GM12891 (cell line): Measurements from ENCODE around the gene SYNPR.

Source experiments
- DNase-seq: peaks from one replicate; pipeline ENCODE4 v3.0.0; 2011; ENCODE audit warnings: low spot score; ENCODE audit not compliant: insufficient read length
- FAIRE-seq: peaks from 2 replicates; lab custom pipeline; 2011; peaks lifted over from hg19 to GRCh38; lab: Jason Lieb, UNC
- PAX5 ChIP-seq: IDR thresholded peaks from 2 replicates; pipeline ENCODE4 v1.6.1; 2011; ENCODE audit warnings: low read length, moderate library complexity, mild to moderate bottlenecking; ENCODE audit not compliant: insufficient read depth, severe bottlenecking
- POLR2A ChIP-seq: IDR thresholded peaks from 2 replicates; pipeline ENCODE4 v1.6.1; 2011; ENCODE audit warnings: low read depth, low read length, control low read depth
- POLR2AphosphoS5 ChIP-seq: IDR thresholded peaks from 2 replicates; pipeline ENCODE4 v1.6.1; 2011; ENCODE audit warnings: low read depth, low read length, control low read depth
- POU2F2 ChIP-seq: IDR thresholded peaks from 2 replicates; pipeline ENCODE4 v1.6.1; 2011; ENCODE audit warnings: low read depth, mild to moderate bottlenecking, control low read depth, low read length, moderate library complexity
- SPI1 ChIP-seq: IDR thresholded peaks from 2 replicates; pipeline ENCODE4 v1.6.1; 2011; ENCODE audit warnings: low read depth, low read length, control low read depth
- TAF1 ChIP-seq: IDR thresholded peaks from 2 replicates; pipeline ENCODE4 v1.6.1; 2011; ENCODE audit warnings: low read depth, low read length, control low read depth

SYNPR gene

DNA sequence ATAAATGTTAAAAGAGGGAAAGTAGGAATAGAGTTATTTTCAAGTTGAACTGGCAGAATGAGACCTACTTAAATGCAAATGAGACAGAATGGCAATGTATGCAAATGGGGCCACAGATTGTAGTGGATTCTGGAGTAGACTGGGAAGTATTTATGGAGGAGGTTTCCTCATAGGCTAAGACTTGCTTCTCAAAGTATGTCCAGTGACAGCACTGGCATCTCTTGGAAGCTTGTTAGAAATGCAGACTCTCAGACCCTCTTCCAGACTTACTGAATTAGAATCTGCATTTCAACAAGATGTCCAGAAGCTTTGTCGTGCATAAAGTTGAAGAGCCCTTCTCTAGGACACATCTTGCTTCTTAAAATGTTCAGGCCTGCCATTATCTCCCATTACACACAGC, 306.6 kb downstream of the SYNPR start:
- no peak for FAIRE-seq
- TF ChIP-seq PAX5 (no peak), POLR2AphosphoS5 (no peak), TAF1 (no peak), SPI1 (no peak), POLR2A (no peak), POU2F2 (no peak)
- DNase-seq = no peak

DNA sequence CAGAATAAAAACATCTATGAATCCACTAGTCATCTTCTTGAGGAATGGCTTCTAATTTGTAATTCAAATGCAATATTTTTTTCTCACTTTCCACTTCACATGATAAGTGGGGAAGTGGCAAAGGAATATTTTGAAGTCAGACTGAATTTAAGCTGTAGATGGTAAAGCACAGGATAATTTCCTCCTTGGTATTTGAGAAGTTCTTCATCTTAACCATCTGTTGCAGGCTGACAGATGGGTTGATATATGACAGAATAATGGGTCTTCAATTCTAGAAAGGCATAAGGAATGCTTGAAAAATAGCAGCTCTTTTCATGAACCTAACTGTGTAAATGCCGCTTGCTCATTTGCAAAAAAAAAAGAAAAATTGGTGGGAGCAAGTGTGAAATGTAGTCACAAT, 307.8 kb downstream of the SYNPR start:
- TF ChIP-seq TAF1 (no peak), POLR2AphosphoS5 (no peak), PAX5 (no peak), POU2F2 (no peak), POLR2A (no peak), SPI1 (no peak)
- FAIRE-seq (no peak), DNase-seq (no peak)

DNA sequence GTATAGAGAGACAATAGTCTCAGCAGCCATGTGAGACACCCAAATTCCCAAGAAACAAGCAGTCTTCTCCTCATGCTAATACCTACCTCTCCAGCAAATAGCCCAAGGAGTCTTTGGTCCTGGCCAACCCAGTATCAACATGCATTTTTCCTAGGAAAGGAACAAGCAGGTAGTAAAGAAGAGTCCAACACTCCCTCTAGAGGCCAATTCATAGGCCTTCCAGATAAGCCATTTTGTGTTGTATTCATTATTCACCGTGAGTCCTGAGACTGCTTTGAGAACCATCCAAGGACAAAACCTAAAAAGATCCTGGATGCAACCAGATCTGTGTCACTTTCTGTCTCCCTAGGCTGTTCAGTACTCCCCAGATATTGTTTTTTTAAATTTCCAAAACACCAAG, 310.8 kb downstream of the SYNPR start:
- no peak for FAIRE-seq
- TF ChIP-seq SPI1 (no peak), POLR2A (no peak), TAF1 (no peak), POLR2AphosphoS5 (no peak), PAX5 (no peak), POU2F2 (no peak)
- DNase-seq = no peak

DNA sequence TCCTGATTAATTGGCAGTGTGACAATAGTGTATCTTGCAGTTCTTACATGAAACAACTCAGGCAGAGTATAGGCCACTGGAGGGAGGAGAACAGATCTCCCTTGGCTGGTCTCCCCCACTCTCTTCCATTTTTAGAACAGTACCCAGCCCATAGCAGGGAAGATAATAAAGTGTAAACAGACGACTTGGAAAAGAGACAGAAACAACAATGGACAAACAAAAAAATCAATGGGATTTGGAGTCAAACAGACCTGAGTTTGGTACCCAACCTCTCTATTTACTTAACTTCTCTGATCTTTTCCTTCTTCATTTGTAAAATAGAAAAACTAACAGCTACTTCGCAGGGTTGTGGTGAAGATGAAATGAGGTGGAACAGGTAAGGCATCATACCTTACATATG, 315.7 kb downstream of the SYNPR start:
- FAIRE-seq = no peak
- DNase-seq = no peak
- TF ChIP-seq PAX5 (no peak), SPI1 (no peak)

DNA sequence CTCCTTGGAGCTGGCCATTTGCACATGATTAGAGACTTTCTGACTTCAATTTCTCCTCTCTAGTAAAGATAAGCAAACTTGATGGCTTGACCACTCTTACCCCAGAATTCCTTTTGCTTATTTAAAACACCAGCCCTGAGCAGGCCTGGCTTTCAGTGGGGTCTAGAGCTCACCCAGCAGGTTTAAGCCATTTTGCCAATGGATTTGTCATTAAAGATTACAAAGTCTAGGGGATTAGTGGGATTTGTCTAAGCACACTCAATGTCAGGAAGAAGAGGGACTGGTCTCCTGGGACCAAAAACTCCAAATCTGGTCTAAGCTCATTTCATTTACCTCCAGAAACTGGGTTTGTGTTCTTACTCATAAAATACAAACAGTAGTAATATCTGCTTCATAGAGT, 317.1 kb downstream of the SYNPR start:
- no peak for TF ChIP-seq TAF1
- no peak for TF ChIP-seq POLR2A
- no peak for TF ChIP-seq SPI1
- TF ChIP-seq PAX5 = no peak
- TF ChIP-seq POLR2AphosphoS5 = no peak
- TF ChIP-seq POU2F2 = no peak
- FAIRE-seq (no peak), DNase-seq (no peak)

DNA sequence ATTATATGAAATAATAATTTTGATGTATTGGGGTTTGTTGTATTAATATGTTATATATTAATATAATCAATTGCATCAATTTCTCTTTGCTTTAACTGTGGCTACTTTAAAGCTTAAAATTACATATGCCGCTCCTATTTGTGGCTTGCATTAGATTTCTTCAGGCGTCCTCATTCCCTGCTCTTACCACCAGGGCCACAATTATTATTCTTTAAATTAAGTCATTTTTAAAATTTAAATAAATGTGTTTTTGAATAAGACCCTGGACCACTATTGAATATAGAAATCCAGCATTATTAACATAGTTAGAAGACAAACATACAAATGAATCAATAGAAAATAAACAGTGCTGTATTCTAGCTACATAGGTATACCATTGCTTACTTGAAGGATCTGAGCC, 318.9 kb downstream of the SYNPR start:
- DNase-seq = no peak
- FAIRE-seq = no peak
- TF ChIP-seq POLR2A = no peak
- TF ChIP-seq PAX5 = no peak
- no peak for TF ChIP-seq POLR2AphosphoS5
- TF ChIP-seq POU2F2 = no peak
- TF ChIP-seq SPI1 = no peak
- no peak for TF ChIP-seq TAF1

DNA sequence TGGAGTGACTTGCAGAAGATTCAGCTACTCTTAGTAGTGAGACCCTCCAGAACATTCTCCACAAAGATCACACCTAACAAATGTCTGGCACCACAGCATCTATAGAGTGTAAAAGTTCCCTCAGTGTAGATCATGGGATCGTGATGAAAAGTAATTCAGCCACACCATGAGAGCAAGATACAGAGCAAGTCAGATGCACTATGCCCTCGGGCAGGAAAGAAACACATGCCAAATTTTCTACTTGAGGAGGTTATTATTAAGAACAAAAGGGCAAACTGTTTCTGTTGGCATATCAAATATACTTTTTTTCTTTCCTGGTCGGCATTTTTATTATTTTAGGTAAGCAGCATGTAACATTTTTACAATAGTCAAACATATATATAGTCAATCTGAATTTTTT, 329.6 kb downstream of the SYNPR start:
- TF ChIP-seq POLR2A (no peak), PAX5 (no peak), POLR2AphosphoS5 (no peak), TAF1 (no peak), SPI1 (no peak)
- FAIRE-seq = no peak
- DNase-seq = no peak

DNA sequence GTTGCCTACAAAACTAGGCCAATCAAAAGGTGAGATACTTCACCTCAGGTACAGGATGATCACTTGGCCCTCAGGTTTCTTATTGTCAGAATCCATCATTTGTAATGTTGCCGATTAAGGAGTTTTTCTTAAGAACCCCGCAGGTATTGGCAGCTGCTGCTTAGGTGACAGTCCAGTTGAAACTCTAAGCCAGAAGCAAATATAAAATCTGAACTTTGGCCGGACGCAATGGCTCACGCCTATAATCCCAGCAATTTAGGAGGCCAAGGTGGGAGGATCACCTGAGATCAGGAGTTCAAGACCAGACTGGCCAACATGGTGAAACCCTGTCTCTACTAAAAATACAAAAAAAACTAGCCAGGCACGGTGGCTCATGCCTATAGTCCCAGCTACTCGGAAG, 331.3 kb downstream of the SYNPR start:
- FAIRE-seq (no peak), DNase-seq (no peak)
- TF ChIP-seq PAX5 (no peak), POLR2A (no peak), TAF1 (no peak), POLR2AphosphoS5 (no peak), SPI1 (no peak), POU2F2 (no peak)

DNA sequence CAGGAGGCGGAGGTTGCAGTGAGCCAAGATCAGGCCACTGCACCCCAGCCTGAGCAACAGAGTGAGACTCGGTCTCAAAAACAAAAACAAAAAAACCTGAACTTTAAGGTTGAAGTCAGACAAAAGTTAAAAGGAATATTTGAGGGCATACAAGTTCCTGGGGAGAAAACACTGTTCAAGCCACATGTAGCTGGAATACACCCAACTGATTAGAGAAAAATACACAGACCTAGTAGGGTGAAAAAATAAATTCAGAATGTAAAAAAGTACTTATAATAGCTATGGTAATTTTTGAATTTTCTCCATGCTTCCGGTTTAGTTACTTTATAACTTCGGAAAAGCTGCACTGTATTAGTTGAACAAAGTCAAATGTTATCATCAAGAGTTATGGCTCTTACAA, 331.7 kb downstream of the SYNPR start:
- FAIRE-seq (no peak), DNase-seq (no peak)
- TF ChIP-seq PAX5 (no peak), TAF1 (no peak), POLR2A (no peak), SPI1 (no peak), POU2F2 (no peak), POLR2AphosphoS5 (no peak)

DNA sequence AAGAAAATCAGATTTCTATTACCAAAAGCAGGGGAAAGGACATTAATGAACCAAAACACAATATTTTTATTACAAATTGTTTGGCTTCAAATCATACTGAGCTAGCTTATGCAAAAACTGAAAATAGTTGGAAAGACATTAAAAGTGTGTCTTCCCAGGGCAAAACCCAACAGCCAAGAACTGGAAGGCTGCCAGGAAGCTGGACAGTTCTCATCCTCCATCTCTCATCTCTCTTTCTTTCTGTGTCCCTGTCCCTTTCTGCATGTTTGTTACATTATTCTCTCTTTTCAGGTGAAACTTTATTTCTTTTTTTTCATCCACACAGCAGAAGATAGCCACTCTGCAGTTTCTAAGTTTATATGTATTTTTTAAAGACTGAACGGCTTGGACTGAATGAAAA, 333.3 kb downstream of the SYNPR start:
- FAIRE-seq (no peak), DNase-seq (no peak)
- TF ChIP-seq POLR2AphosphoS5 (no peak), TAF1 (no peak), POU2F2 (no peak), POLR2A (no peak), SPI1 (no peak), PAX5 (no peak)
